Measurements from ENCODE around the gene RBBP8. TPM values are rescaled to one million over a fixed set of nuclear protein-coding genes. Genes with fewer than 3 reads are reported as not detected.

Gene RBBP8
- total RNA-seq, 2 experiments from 2014 or later = 81.5 to 85.3 TPM

- no peak for DNase-seq
- Mint-ChIP-seq H3K27ac (no peak overlapping the region), H3K9me3 (no peaks in the 10 kb centered on the region), H3K27me3 (no peaks in the 10 kb centered on the region), H3K36me3 (peaks cover 54% of the 10 kb centered on the region), H3K4me3 (no peak overlapping the region), H3K4me1 (peaks cover 1% of the 10 kb centered on the region)
Observed at GRCh38 chr18:22999647-23000046, 66.5 kb downstream of the RBBP8 start.

DNA sequence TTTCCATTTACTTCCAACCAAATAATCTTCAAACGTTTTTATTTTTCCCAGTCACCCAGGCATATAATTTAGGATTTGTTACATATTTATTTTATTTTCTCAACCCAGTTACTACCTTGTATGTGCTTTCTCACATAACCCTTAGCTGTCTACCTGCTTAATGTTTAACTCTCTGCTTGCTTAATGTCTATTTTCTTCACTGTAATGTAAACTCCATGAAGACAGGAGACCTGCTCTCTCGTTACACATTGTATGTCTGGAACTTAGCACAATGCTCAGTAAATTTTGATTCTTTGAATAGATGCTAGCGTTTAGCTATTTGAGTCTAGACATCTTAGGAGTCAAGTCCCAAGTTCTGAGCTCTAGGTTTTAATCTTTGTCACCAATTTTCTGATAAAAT lies 70.2 kb downstream of the RBBP8 start:
- H3K27ac Mint-ChIP-seq = no peak overlapping the region
- peaks cover 39% of the 10 kb centered on the region for H3K36me3 Mint-ChIP-seq
- H3K9me3 Mint-ChIP-seq = no peaks in the 10 kb centered on the region

GRCh38 chr18:23012249-23012648 lies 79.1 kb downstream of the RBBP8 start:
- no peak for DNase-seq
- Mint-ChIP-seq H3K27ac (no peak overlapping the region), H3K4me3 (no peak overlapping the region), H3K9me3 (no peaks in the 10 kb centered on the region), H3K36me3 (peaks cover 50% of the 10 kb centered on the region), H3K27me3 (no peaks in the 10 kb centered on the region), H3K4me1 (peaks cover 9% of the 10 kb centered on the region)

More for the DNA sequence above, 70.2 kb downstream of the RBBP8 start:
- Mint-ChIP-seq H3K4me1 (no peaks in the 10 kb centered on the region), H3K4me3 (no peak overlapping the region), H3K27me3 (no peaks in the 10 kb centered on the region)
- DNase-seq = no peak

- Mint-ChIP-seq H3K27ac (peak overlapping the region; percentile 43), H3K4me3 (no peak overlapping the region), H3K4me1 (peaks cover 10% of the 10 kb centered on the region), H3K27me3 (no peaks in the 10 kb centered on the region), H3K36me3 (peaks cover 36% of the 10 kb centered on the region), H3K9me3 (no peaks in the 10 kb centered on the region)
- no peak for DNase-seq
Observed at GRCh38 chr18:23020555-23021294, 87.6 kb downstream of the RBBP8 start.

DNA sequence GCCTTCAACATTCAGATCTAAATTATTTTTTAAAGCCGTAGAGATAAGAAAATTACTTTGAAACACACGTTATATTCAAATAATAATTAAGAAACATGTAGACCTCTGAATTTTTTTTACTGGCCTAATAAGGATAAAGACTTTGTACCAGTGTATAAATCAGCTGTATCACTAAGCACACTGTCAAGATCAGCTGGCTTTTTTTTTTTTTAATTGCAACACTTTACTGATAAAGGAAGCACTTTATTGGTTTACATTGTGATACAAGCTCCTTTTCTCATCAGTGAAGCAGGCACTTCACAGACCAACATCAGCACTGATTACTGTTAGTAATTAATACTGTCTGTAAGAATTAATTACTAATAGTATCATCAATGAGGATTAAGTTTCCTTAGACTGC lies 88.5 kb downstream of the RBBP8 start:
- Mint-ChIP-seq H3K36me3 (peaks cover 42% of the 10 kb centered on the region), H3K27me3 (no peaks in the 10 kb centered on the region), H3K9me3 (no peaks in the 10 kb centered on the region), H3K4me1 (peaks cover 10% of the 10 kb centered on the region), H3K27ac (no peak overlapping the region), H3K4me3 (no peak overlapping the region)
- no peak for DNase-seq

- Mint-ChIP-seq H3K9me3 (no peaks in the 10 kb centered on the region), H3K4me3 (no peak overlapping the region), H3K27ac (no peak overlapping the region), H3K27me3 (no peaks in the 10 kb centered on the region), H3K36me3 (peaks cover 16% of the 10 kb centered on the region), H3K4me1 (no peaks in the 10 kb centered on the region)
- DNase-seq = no peak
Observed at GRCh38 chr18:23032030-23032582, 99.0 kb downstream of the RBBP8 start.

GRCh38 chr18:23033056-23033455 lies 99.9 kb downstream of the RBBP8 start:
- DNase-seq = no peak
- H3K27ac Mint-ChIP-seq = no peak overlapping the region
- no peaks in the 10 kb centered on the region for H3K4me1 Mint-ChIP-seq
- H3K36me3 Mint-ChIP-seq = peaks cover 7% of the 10 kb centered on the region
- no peaks in the 10 kb centered on the region for H3K9me3 Mint-ChIP-seq
- H3K4me3 Mint-ChIP-seq = no peak overlapping the region
- no peaks in the 10 kb centered on the region for H3K27me3 Mint-ChIP-seq

DNA sequence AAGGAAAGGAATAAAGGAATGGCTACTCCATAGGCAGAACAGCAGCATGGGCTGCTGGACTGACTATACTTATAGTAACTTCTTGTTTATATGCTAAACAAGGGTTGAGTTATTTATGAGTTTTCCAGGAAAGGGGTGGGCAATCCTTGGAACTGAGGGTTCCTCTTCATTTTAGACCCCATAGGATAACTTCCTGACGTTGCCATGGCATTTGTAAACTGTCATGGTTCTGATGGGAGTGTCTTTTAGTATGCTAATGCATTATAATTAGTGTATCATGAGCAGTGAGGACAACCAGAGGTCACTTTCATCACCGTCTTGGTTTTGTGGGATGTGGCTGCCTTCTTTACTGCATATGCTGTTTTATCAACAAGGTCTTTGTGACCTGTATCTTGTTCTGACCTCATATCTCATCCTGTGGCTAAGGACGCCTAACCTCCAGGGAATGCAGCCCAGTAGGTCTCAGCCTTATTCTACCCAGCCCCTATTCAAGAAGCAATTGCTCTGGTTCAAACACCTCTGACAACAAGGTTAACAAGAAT lies 103.6 kb downstream of the RBBP8 start:
- no peaks in the 10 kb centered on the region for H3K36me3 Mint-ChIP-seq
- H3K27me3 Mint-ChIP-seq = no peaks in the 10 kb centered on the region
- no peaks in the 10 kb centered on the region for H3K9me3 Mint-ChIP-seq

DNA sequence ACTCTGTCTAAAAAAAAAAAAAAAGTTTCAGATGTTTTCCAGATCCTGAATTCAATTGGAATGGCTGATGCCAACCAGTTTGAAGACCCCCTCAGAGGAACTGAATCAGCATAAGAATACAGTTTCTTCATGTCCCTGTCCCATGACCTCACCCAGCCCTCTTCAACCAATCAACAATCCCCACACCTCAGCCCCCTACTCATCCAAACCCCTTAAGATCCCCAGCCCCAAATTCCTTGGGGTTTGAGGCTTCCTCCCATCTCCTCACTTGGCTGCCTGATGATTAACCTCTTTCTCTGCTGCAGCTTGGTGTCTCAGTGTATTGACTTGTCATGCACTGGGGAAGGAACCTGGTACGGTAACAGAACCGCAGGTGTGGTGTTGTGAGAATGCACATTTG lies 104.5 kb downstream of the RBBP8 start:
- Mint-ChIP-seq H3K4me3 (no peak overlapping the region), H3K9me3 (no peaks in the 10 kb centered on the region), H3K27me3 (no peaks in the 10 kb centered on the region), H3K36me3 (no peaks in the 10 kb centered on the region), H3K27ac (no peak overlapping the region), H3K4me1 (no peaks in the 10 kb centered on the region)
- no peak for DNase-seq

More for the DNA sequence above, 103.6 kb downstream of the RBBP8 start:
- H3K4me1 Mint-ChIP-seq = no peaks in the 10 kb centered on the region
- no peak overlapping the region for H3K27ac Mint-ChIP-seq
- no peak overlapping the region for H3K4me3 Mint-ChIP-seq
- DNase-seq = no peak

DNA sequence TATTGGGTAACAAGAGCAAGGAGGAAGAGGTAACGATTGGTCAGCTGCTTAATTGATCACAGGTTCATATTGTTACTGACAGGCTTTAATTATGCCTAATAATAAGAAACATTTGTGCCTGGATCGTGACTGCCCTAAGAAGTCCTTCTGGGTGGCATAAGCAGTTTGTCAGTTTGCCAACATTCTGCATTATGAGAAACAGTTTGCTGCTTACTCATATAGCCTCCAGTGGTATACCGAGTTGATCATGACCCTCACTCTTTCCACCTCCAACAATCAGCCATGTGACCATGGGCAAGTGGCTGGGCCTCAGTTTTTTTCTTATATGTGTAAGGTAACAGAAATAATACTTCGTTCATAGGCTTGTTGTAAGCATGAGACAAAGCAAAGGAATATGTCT lies 105.6 kb downstream of the RBBP8 start:
- Mint-ChIP-seq H3K27ac (no peak overlapping the region), H3K4me3 (no peak overlapping the region)

GRCh38 chr18:23042133-23042532 lies 109.0 kb downstream of the RBBP8 start:
- Mint-ChIP-seq H3K36me3 (no peaks in the 10 kb centered on the region), H3K4me1 (no peaks in the 10 kb centered on the region), H3K9me3 (no peaks in the 10 kb centered on the region), H3K4me3 (no peak overlapping the region), H3K27me3 (no peaks in the 10 kb centered on the region), H3K27ac (no peak overlapping the region)
- no peak for DNase-seq

More for the DNA sequence above, 105.6 kb downstream of the RBBP8 start:
- H3K4me1 Mint-ChIP-seq = no peaks in the 10 kb centered on the region
- DNase-seq = no peak
- H3K27me3 Mint-ChIP-seq = no peaks in the 10 kb centered on the region
- no peaks in the 10 kb centered on the region for H3K36me3 Mint-ChIP-seq
- no peaks in the 10 kb centered on the region for H3K9me3 Mint-ChIP-seq

GRCh38 chr18:23043803-23044376 lies 110.8 kb downstream of the RBBP8 start:
- Mint-ChIP-seq H3K36me3 (no peaks in the 10 kb centered on the region), H3K9me3 (no peaks in the 10 kb centered on the region), H3K4me1 (no peaks in the 10 kb centered on the region), H3K4me3 (no peak overlapping the region), H3K27me3 (no peaks in the 10 kb centered on the region), H3K27ac (no peak overlapping the region)
- DNase-seq = no peak

- Mint-ChIP-seq H3K9me3 (no peaks in the 10 kb centered on the region), H3K4me1 (peaks cover 11% of the 10 kb centered on the region), H3K4me3 (no peak overlapping the region), H3K36me3 (no peaks in the 10 kb centered on the region), H3K27ac (no peak overlapping the region), H3K27me3 (peaks cover 5% of the 10 kb centered on the region)
- no peak for DNase-seq
Observed at GRCh38 chr18:23049698-23050373, 116.7 kb downstream of the RBBP8 start.

GRCh38 chr18:23053776-23054457 lies 120.8 kb downstream of the RBBP8 start:
- Mint-ChIP-seq H3K4me3 (no peak overlapping the region), H3K9me3 (no peaks in the 10 kb centered on the region), H3K4me1 (peaks cover 11% of the 10 kb centered on the region), H3K36me3 (no peaks in the 10 kb centered on the region), H3K27ac (no peak overlapping the region), H3K27me3 (peaks cover 5% of the 10 kb centered on the region)
- no peak for DNase-seq

GRCh38 chr18:23054553-23054952 lies 121.4 kb downstream of the RBBP8 start:
- Mint-ChIP-seq H3K36me3 (no peaks in the 10 kb centered on the region), H3K9me3 (no peaks in the 10 kb centered on the region), H3K4me1 (peaks cover 9% of the 10 kb centered on the region), H3K4me3 (no peak overlapping the region), H3K27ac (no peak overlapping the region), H3K27me3 (peaks cover 5% of the 10 kb centered on the region)
- no peak for DNase-seq

All from activated naive CD8-positive, alpha-beta T cell treated with anti-CD3 and anti-CD28 coated beads for 36 hours (primary cell).